GM23248 (cell line): Measurements from ENCODE around the gene BMS1. TPM values are rescaled to one million over a fixed set of nuclear protein-coding genes. Genes with fewer than 3 reads are reported as not detected.

Source experiments
- DNase-seq: peaks from one replicate; pipeline ENCODE4 v3.0.0-alpha.2; 2015
- H2AFZ ChIP-seq: fragments of 200-600 bp; sonication (generic); 2 replicates; pipeline ENCODE4 v1.6.1; 2016; ENCODE audit warnings: antibody characterized with exemption
- H3F3A ChIP-seq: fragments of 200-600 bp; sonication (generic); 2 replicates; pipeline ENCODE4 v1.6.1; 2016; ENCODE audit warnings: mild to moderate bottlenecking, antibody characterized with exemption, mixed run types; ENCODE audit not compliant: insufficient read depth
- H3K27ac ChIP-seq: fragments of 200-600 bp; sonication (generic); 2 replicates; pipeline ENCODE4 v1.5.1; 2016; ENCODE audit warnings: mild to moderate bottlenecking
- H3K27me3 ChIP-seq: fragments of 200-600 bp; sonication (generic); replicated peaks from 2 replicates; pipeline ENCODE4 v1.6.1; 2016; ENCODE audit warnings: mild to moderate bottlenecking; ENCODE audit not compliant: insufficient read depth
- H3K36me3 ChIP-seq: fragments of 200-600 bp; sonication (generic); 2 replicates; pipeline ENCODE4 v1.6.1; 2016; ENCODE audit warnings: low read depth, mild to moderate bottlenecking
- H3K4me1 ChIP-seq: fragments of 200-600 bp; sonication (generic); 2 replicates; pipeline ENCODE4 v1.6.1; 2016; ENCODE audit warnings: mild to moderate bottlenecking; ENCODE audit not compliant: insufficient read depth
- H3K4me2 ChIP-seq: fragments of 200-600 bp; sonication (generic); one replicate; pipeline ENCODE4 v1.6.1; 2016; ENCODE audit warnings: mild to moderate bottlenecking; ENCODE audit not compliant: unreplicated experiment
- H3K4me3 ChIP-seq: fragments of 200-600 bp; sonication (generic); 2 replicates; pipeline ENCODE4 v1.5.1; 2016; ENCODE audit warnings: mild to moderate bottlenecking
- H3K79me2 ChIP-seq: fragments of 200-600 bp; sonication (generic); 2 replicates; pipeline ENCODE4 v1.6.1; 2016; ENCODE audit warnings: mild to moderate bottlenecking; ENCODE audit not compliant: insufficient read depth
- H3K9ac ChIP-seq: fragments of 200-600 bp; sonication (generic); 2 replicates; pipeline ENCODE4 v1.6.1; 2016; ENCODE audit warnings: mild to moderate bottlenecking
- H3K9me2 ChIP-seq: fragments of 200-600 bp; sonication (generic); 2 replicates; pipeline ENCODE4 v1.6.1; 2016; ENCODE audit warnings: mixed run types, mild to moderate bottlenecking, moderate library complexity; ENCODE audit not compliant: insufficient read depth
- H3K9me3 ChIP-seq: fragments of 200-600 bp; sonication (generic); one replicate; pipeline ENCODE4 v1.6.1; 2017; ENCODE audit warnings: low read depth
- H4K20me1 ChIP-seq: fragments of 200-600 bp; sonication (generic); 2 replicates; pipeline ENCODE4 v1.6.0; 2016; ENCODE audit not compliant: insufficient read depth
- EZH2 ChIP-seq: fragments of 200-600 bp; sonication (generic); IDR thresholded peaks from 2 replicates; pipeline ENCODE4 v1.6.1; 2018; ENCODE audit warnings: antibody characterized with exemption, mild to moderate bottlenecking; ENCODE audit not compliant: insufficient read depth, poor library complexity, severe bottlenecking
- EZH2phosphoT487 ChIP-seq: fragments of 200-600 bp; sonication (generic); IDR thresholded peaks from 2 replicates; pipeline ENCODE4 v1.6.1; 2018; ENCODE audit warnings: antibody characterized with exemption, moderate library complexity, mild to moderate bottlenecking, low read depth; ENCODE audit not compliant: insufficient read depth
- WGBS, 2 experiments: methylation state at CpG; one replicate each; pipeline ENCODE4 v1.1.6; 2015 to 2017; ENCODE audit warnings: low lambda C conversion rate in 2 of 2, low coverage in 1 of 2; ENCODE audit errors: missing lambda C conversion rate in 2 of 2; 5-methylcytosine and 5-hydroxymethylcytosine counted together
- in situ Hi-C: fragments of 300-500 bp; cut with MboI; formaldehyde crosslinking; loops from 2 replicates; pipeline ENCODE4 v1.15.0; 2020
- polyA plus RNA-seq: library from polyadenylated mRNA; unstranded; fragments of >200 nt; fragmentation: Nextera tagmentation; extraction: Ambion mirVana; gene quantifications from 2 replicates; pipeline ENCODE4 v1.2.1, GENCODE V29; 2016
- total RNA-seq: library from RNA; depleted of rRNA; stranded (reverse); fragments of >200 nt; shearing (Covaris generic); gene quantifications from 2 replicates; pipeline ENCODE4 v1.2.3, GENCODE V29; 2014

Gene BMS1
- total and polyA plus RNA-seq, 2 experiments from 2014 or later, result 13.9 to 14.2 TPM

DNA sequence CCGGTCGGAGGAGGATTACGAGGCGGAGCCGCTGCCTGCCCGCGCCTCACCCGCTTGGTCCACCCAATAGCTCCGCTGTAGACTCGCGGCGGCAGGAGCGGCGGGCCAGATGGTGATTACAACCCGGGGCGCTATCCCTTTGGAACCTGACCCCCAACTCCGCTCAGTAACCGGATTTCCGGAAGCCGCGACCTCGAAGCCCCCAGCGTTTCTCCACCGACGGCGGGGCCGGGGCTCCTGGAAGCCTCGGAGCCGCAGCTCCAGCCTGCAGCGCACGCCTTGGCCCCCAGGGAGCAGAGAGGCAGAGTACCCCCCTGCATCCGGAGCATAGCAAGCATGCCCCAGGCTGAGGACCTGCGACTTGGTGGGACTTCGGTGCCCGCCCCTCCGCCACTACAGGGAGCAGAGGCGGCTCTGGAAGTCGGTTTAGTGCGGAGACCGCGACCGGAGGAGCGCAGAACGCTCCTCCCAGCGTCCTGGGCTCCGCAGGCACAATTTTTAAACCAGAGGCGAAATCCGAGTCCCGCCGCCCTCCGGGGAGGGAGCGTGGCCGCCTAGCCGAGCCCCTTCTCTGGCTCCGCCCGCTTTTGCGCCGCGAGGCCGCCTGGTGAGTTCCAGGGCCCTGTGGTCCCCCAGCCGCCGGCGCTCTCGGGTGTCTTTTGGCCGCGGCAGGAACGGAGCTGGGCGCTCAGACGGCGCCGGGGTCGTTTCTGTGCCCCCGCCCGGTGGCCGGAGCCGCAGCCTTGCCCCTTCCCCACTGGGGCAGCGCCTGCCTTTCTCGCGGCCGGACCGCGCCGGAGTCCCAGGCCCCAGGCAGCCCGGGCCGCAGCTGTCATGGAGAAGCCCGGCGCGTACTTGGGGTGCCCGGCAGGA, 28.2 kb upstream of the BMS1 start:
- TF ChIP-seq EZH2, result peak; percentile 29
- peak; percentile 50; the same call in 1 of the 2 replicates for TF ChIP-seq EZH2phosphoT487

GRCh38 chr10:42755028-42755451, 27.6 kb upstream of the BMS1 start:
- whole genome bisulfite sequencing, 2 experiments, result 8 to 9% methylated on average over 22 to 28 of the region's 45 CpGs
- TF ChIP-seq EZH2 (peak; percentile 19), EZH2phosphoT487 (no peak)
- H3K36me3 ChIP-seq, result no peaks in the 10 kb centered on the region
- peak overlapping the region; percentile 86; the same call in 1 of the 2 replicates for H2AFZ ChIP-seq
- H3F3A ChIP-seq, result no peaks in the 10 kb centered on the region
- H3K9me2 ChIP-seq, result no peaks in the 10 kb centered on the region
- no peak overlapping the region for H3K9ac ChIP-seq
- in situ Hi-C loops, result no loop called here
- no peaks in the 10 kb centered on the region for H3K79me2 ChIP-seq
- no peak for DNase-seq
- no peaks in the 10 kb centered on the region; the same call in 1 of the 2 replicates for H3K4me1 ChIP-seq
- peaks cover 34% of the 10 kb centered on the region for H3K27me3 ChIP-seq
- no peak overlapping the region for H3K4me2 ChIP-seq
- peak overlapping the region; percentile 69 for H3K4me3 ChIP-seq
- no peaks in the 10 kb centered on the region for H4K20me1 ChIP-seq
- H3K27ac ChIP-seq, result no peak overlapping the region
- no peaks in the 10 kb centered on the region for H3K9me3 ChIP-seq

More for the DNA sequence above, 28.2 kb upstream of the BMS1 start:
- H3K27me3 ChIP-seq, result peaks cover 34% of the 10 kb centered on the region
- no peaks in the 10 kb centered on the region for H3K79me2 ChIP-seq
- in situ Hi-C loops, result no loop called here
- no peaks in the 10 kb centered on the region for H3K9me2 ChIP-seq
- WGBS, 2 experiments, result 2 to 3% methylated on average over 75 to 85 of the region's 89 CpGs
- H3K9me3 ChIP-seq, result no peaks in the 10 kb centered on the region
- no peak overlapping the region for H3K9ac ChIP-seq
- peak overlapping the region; percentile 83 for H3K4me2 ChIP-seq
- no peaks in the 10 kb centered on the region for H3K36me3 ChIP-seq
- H3F3A ChIP-seq, result no peaks in the 10 kb centered on the region
- DNase-seq, result peak; percentile 40
- H4K20me1 ChIP-seq, result no peaks in the 10 kb centered on the region
- H3K27ac ChIP-seq, result no peak overlapping the region
- peak overlapping the region; percentile 86 for H2AFZ ChIP-seq
- H3K4me3 ChIP-seq, result peak overlapping the region; percentile 69
- H3K4me1 ChIP-seq, result no peaks in the 10 kb centered on the region; the same call in 1 of the 2 replicates

DNA sequence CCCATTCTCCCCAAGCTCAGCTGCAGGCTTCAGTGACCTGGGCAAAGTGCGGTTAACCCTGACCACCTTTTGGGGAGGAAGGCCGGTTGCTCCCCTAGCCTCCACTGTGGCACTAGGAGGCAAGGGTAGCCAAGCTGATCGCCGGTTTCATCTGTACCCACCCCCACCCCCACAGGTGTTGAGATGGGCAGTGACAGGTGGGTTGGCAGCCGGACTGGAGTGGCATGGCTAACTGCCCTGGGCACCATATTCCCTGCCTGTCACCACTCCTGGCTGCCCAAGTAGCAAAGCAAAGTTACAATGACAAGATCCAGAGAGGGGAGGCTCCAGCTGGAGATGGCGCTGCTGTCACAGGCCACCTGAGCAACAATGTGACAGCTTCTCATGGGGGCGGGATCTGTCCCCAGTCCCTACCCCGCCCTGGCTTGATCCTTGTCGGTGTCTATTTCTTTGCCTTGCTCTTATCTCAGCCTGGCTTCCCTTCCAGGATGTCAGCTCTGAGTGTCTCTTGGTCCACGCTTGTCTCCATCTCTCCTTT, 27.0 kb upstream of the BMS1 start:
- no peaks in the 10 kb centered on the region for H3F3A ChIP-seq
- in situ Hi-C loops, result no loop called here
- H3K9ac ChIP-seq, result no peak overlapping the region
- H3K9me3 ChIP-seq, result no peaks in the 10 kb centered on the region
- no peaks in the 10 kb centered on the region for H4K20me1 ChIP-seq
- H3K36me3 ChIP-seq, result no peaks in the 10 kb centered on the region
- no peaks in the 10 kb centered on the region for H3K79me2 ChIP-seq
- no peaks in the 10 kb centered on the region for H3K9me2 ChIP-seq
- no peak overlapping the region for H3K27ac ChIP-seq
- H3K4me1 ChIP-seq, result no peaks in the 10 kb centered on the region; the same call in 1 of the 2 replicates
- DNase-seq, result no peak
- TF ChIP-seq EZH2phosphoT487 (no peak), EZH2 (no peak)
- no peak overlapping the region for H2AFZ ChIP-seq
- 76 to 82% methylated on average over 8 to 10 of the region's 10 CpGs for WGBS, 2 experiments
- H3K4me2 ChIP-seq, result no peak overlapping the region
- no peak overlapping the region for H3K4me3 ChIP-seq
- H3K27me3 ChIP-seq, result peaks cover 34% of the 10 kb centered on the region

DNA sequence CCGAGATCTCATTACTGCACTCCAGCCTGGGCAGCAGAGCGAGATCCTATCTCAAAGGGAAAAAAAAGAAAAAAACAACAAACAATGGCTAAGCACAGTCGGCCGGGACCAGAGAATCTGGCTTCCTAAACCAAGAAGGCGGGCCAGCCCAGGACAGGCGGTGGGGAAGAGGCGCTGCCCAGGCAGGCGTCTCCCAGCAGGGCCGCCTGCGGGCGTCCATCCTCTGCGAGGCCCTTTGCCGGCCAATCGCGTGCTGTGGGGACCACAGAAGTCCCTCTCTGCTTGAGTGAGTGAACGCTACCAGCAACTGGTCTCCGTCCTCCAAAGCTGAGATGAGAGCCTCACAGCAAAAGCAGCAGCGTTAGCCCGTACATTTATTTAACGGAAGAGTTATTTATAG, 14.7 kb upstream of the BMS1 start:
- DNase-seq, result no peak
- Histone ChIP-seq H3K27me3 (no peaks in the 10 kb centered on the region; the same call in 1 of the 2 replicates), H3K9me2 (no peaks in the 10 kb centered on the region), H3F3A (no peaks in the 10 kb centered on the region), H3K9me3 (no peaks in the 10 kb centered on the region), H3K79me2 (no peaks in the 10 kb centered on the region), H3K4me1 (no peaks in the 10 kb centered on the region), H2AFZ (no peak overlapping the region), H3K4me3 (no peak overlapping the region), H3K4me2 (no peak overlapping the region), H3K27ac (no peak overlapping the region), H4K20me1 (no peaks in the 10 kb centered on the region), H3K36me3 (no peaks in the 10 kb centered on the region), H3K9ac (no peak overlapping the region)
- WGBS, 2 experiments, result 76 to 77% methylated on average over 20 of the region's 20 CpGs
- TF ChIP-seq EZH2phosphoT487 (no peak), EZH2 (no peak)
- in situ Hi-C loops, result no loop called here
